ENCODE results near the gene C11orf97.
"Not testable (repeated sequence)": the region's sequence is repeated elsewhere in the genome, so short reads cannot be mapped to it uniquely, and the experiment has no call there.

The C11orf97 gene

DNA sequence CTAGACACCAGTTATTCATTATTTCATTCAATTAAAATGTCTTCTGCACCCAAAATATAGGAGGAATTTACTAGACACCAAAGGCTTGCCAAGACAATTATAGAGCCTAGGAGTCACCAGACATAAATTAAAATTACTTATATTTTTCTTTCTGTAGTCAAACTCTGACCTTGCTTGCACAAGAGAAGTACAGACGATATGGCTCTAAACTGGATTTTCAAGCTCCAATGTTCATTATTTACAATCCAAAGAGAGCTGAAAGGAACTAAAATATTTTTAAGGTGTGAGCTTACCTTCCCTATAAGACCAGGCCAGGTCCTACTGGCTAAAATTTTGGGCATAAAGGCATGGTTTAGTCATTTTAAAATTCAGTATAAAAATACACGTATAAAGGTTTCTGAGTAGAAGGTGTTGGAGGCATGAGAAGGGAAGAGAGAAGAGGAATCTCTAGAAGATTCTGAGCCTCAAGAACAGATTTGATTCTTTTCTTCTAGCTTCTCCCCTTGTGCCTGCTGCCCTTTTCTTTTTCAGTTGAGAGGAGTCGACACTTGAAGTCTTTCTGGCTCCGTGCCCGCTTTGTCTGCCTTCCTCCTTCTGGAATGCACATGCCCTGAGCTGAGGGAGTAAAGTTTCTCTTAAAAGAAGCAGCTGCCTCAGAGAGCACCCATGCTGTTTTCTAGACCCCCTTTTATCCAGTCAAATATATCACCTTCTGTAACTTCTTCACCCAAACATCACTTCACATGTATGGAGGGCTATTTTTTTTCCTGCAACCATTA lies 13.5 kb downstream of the C11orf97 start:
- DNase-seq (ENCODE audit: low spot score): no peak

DNA sequence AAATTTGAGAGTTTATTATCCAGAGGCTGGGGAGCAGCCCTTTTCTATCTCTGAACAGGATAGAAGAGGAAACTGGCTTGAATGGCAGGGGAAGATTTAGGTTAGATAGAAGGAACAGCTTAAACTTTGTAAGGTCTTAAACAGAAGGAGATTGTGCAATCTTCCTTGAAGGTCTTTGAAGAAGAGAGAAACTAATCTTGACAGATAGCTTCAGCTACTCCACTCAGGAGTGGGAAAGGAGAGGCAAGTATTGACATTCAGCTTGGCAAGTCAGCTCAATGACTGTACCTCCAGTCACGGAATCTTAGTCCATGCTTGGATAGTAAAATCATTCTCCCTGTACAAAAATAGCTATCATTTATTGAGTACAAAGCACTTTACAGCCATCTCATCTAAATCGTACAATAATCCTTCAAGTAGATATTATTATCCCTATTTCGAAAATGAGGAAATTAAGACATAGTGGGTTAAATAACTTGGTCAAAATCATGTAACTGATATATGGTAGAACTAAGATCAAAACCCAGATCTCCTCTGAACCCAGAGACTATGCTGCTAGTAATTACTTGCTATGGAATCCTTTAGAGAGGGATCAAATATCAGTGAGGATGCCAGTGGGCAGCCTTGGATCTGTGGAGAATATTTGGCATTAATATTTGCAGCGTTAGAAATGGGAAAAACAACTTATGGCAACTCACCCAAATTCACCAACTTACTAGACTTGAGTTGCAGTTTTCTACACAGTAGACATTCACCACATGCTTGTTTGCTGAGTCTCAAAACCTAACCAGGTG lies 14.6 kb downstream of the C11orf97 start:
- no peak for DNase-seq (ENCODE audit: low spot score)

DNA sequence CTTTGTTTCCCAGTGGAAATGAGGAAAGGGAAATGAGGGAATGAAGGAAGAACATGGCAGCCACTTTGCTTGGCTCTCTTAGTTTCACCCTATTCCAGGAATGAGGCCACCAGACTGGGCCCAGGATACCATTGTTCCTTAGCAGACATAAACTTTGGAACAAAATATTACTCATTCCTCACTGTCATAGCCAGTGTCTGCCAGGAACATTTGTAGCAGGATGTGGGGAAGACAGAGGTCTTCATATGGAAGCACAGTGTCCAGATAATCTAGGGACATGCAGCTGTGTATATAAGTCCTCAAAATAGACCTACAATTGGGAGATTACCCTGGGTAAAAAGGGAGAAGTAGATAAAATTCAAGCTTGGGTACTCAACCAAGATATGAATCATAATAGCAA lies 16.3 kb downstream of the C11orf97 start:
- DNase-seq (ENCODE audit: low spot score): no peak

GRCh38 chr11:94532211-94532610 lies 19.9 kb downstream of the C11orf97 start:
- no peak for DNase-seq (ENCODE audit: low spot score)

DNA sequence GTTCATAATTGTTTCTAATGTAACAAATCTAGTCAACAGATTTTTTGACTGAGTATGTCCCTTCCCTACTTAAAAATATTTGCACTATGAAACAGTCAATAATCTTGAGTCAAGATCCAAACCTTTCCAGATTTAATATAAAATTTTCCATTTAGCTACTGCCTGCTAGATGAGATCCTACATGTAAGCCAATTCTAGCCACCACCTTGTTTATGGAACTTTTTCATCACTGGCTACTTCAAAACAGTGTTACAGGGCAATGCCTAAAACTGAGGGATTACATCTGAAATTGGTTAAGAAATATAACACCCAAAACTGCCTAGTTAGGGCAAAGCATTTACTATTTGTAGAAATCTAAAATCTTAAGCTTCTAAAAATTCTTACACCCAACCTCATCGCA lies 20.9 kb downstream of the C11orf97 start:
- no peak for DNase-seq (ENCODE audit: low spot score)

- DNase-seq (ENCODE audit: low spot score): no peak
Observed at GRCh38 chr11:94533696-94534630, 21.7 kb downstream of the C11orf97 start.

GRCh38 chr11:94536386-94536785 lies 24.1 kb downstream of the C11orf97 start:
- DNase-seq (ENCODE audit: low spot score): no peak

GRCh38 chr11:94537031-94537600 lies 24.9 kb downstream of the C11orf97 start:
- DNase-seq (ENCODE audit: low spot score): no peak

DNA sequence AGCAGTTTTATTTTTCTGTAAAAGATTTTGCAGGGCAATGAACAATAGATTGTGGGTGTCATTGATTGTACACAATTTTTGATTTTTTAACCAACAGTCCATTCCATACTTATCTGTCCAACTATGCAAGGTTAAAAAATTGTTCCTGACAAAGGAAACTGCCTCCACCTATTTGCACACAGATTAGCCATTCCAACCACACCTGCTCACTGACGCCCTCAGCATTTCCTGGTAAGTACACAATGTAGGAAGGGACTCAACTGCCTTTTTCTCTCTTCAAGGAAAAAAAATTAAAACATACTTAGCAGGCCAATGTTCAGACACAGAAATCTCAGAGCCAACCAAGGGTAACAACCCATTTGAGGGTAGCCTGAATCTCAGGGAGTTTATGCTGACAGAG lies 27.2 kb downstream of the C11orf97 start:
- no peak for DNase-seq (ENCODE audit: low spot score)

DNA sequence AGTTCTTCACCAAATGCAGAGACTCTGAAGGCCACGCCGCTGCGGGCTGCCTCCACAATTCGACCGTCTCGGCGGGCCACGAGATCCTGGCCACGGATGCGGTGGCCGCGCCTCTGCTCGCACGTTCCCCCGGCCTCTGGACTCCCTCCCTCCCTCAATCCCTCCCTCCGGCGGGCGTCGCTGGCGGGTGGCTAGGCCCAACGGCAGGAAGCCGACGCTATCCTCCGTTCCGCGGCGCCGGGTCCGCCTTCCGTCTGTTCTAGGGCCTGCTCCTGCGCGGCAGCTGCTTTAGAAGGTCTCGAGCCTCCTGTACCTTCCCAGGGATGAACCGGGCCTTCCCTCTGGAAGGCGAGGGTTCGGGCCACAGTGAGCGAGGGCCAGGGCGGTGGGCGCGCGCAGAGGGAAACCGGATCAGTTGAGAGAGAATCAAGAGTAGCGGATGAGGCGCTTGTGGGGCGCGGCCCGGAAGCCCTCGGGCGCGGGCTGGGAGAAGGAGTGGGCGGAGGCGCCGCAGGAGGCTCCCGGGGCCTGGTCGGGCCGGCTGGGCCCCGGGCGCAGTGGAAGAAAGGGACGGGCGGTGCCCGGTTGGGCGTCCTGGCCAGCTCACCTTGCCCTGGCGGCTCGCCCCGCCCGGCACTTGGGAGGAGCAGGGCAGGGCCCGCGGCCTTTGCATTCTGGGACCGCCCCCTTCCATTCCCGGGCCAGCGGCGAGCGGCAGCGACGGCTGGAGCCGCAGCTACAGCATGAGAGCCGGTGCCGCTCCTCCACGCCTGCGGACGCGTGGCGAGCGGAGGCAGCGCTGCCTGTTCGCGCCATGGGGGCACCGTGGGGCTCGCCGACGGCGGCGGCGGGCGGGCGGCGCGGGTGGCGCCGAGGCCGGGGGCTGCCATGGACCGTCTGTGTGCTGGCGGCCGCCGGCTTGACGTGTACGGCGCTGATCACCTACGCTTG lies 31.7 kb downstream of the C11orf97 start, which contains the start of gene FUT4:
FUT4 (plus strand) TSS at position 227 of the 951 bp plus-strand sequence; CDS start at position 440, 213 bp downstream.
- DNase-seq (ENCODE audit: low spot score): peak; percentile 89

GRCh38 chr11:94544646-94545263 lies 32.5 kb downstream of the C11orf97 start:
- peak; percentile 33 for DNase-seq (ENCODE audit: low spot score)

DNA sequence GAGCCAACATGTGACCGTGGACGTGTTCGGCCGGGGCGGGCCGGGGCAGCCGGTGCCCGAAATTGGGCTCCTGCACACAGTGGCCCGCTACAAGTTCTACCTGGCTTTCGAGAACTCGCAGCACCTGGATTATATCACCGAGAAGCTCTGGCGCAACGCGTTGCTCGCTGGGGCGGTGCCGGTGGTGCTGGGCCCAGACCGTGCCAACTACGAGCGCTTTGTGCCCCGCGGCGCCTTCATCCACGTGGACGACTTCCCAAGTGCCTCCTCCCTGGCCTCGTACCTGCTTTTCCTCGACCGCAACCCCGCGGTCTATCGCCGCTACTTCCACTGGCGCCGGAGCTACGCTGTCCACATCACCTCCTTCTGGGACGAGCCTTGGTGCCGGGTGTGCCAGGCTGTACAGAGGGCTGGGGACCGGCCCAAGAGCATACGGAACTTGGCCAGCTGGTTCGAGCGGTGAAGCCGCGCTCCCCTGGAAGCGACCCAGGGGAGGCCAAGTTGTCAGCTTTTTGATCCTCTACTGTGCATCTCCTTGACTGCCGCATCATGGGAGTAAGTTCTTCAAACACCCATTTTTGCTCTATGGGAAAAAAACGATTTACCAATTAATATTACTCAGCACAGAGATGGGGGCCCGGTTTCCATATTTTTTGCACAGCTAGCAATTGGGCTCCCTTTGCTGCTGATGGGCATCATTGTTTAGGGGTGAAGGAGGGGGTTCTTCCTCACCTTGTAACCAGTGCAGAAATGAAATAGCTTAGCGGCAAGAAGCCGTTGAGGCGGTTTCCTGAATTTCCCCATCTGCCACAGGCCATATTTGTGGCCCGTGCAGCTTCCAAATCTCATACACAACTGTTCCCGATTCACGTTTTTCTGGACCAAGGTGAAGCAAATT lies 33.3 kb downstream of the C11orf97 start:
- DNase-seq (ENCODE audit: low spot score): no peak

GRCh38 chr11:94546162-94546470 lies 33.9 kb downstream of the C11orf97 start:
- no peak for DNase-seq (ENCODE audit: low spot score)

DNA sequence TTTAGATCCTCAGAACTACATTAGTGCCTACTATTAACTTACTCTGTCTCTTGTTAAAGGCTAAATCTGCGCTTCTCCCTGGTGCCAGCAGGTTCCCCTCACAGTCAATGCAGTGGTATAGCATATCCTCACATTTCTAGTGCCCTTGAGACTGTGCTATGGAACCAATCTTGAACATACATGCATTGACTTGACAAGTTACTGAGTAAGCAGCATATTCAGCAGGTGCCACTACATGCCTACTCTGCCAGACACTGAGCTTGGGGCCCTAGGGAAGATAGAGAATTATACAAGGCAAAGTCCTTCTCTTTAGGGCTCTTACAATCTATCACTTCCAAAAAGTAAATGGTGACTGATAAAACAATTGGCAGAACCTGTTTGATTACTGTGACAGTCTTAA lies 34.6 kb downstream of the C11orf97 start:
- no peak for DNase-seq (ENCODE audit: low spot score)

DNA sequence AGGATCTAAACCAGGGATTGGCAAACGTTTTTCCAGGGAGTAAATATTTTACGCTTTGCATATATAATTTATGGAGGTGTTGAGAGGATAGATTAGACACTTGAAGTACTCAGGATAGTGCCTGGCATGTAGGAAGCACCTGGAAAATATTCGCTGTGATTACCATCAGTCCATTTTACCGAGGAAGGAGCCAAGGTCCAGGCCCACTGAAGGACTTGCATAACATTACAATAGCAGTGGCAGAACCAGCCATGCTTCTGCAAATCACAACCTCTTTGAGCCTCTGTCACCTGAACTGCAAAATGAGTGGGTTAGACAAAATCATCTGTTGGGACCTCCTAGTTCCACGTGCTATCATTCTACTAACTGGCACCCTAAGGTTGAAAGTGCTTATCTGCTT lies 36.9 kb downstream of the C11orf97 start:
- DNase-seq (ENCODE audit: low spot score): no peak

DNA sequence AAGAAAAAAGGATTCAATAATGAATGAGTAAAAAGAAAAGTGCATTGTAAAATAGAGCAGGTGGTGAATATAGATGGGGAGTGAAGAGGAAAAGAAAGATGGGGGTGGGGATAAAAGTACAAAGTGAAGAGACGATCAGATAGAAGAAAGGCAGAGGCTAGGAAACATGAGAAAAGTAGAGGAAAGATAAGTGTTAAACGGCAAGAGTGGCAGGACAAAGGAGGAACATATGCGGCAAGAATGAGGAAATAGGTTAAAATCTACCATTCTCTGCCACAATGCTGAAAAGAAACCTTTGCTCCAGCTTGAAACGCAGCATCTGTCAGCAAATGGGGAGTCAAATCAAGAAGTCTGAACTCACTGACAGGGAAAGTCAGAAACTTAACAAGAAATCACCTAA lies 38.3 kb downstream of the C11orf97 start:
- no peak for DNase-seq (ENCODE audit: low spot score)

DNA sequence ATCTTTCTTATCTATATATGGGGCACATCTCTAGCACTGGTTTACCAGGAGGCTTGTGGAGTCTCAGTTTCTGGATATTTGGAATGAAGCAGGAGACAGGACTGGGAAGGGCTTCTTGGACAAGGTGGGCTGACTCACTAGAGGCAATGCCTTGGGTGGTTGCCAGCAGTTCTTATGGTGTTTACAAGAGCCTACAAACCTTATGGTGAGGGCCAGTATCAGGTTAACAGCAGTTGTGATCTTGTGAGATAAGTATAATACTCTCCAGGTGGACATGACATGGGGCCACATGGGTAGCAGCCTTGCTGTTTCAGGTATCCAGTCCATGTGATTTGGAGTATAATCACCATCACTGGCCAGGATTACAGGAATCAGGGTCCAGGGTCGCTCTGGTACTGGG lies 41.7 kb downstream of the C11orf97 start:
- no peak for DNase-seq (ENCODE audit: low spot score)

GRCh38 chr11:94555752-94556329 lies 43.6 kb downstream of the C11orf97 start:
- not testable (repeated sequence) for DNase-seq (ENCODE audit: low spot score)

- no peak for DNase-seq (ENCODE audit: low spot score)
Observed at GRCh38 chr11:94557421-94557820, 45.2 kb downstream of the C11orf97 start.

Data from D341Med (cell line).